Hepatocyte (in vitro differentiated cells): ENCODE data around the gene STIP1.

ENCODE experiments used
- EZH2 ChIP-seq: fragments of 200-600 bp; sonication (generic); IDR thresholded peaks from 2 replicates; pipeline ENCODE4 v1.6.1; 2016; ENCODE audit warnings: antibody characterized with exemption, mild to moderate bottlenecking, borderline replicate concordance
- TF ChIP-seq, protein P1 (sequence below): fragments of 200-600 bp; sonication (generic); IDR thresholded peaks from 2 replicates; pipeline ENCODE4 v1.5.1; 2016; ENCODE audit warnings: antibody characterized with exemption, mild to moderate bottlenecking; ENCODE audit not compliant: poor library complexity

DNA sequence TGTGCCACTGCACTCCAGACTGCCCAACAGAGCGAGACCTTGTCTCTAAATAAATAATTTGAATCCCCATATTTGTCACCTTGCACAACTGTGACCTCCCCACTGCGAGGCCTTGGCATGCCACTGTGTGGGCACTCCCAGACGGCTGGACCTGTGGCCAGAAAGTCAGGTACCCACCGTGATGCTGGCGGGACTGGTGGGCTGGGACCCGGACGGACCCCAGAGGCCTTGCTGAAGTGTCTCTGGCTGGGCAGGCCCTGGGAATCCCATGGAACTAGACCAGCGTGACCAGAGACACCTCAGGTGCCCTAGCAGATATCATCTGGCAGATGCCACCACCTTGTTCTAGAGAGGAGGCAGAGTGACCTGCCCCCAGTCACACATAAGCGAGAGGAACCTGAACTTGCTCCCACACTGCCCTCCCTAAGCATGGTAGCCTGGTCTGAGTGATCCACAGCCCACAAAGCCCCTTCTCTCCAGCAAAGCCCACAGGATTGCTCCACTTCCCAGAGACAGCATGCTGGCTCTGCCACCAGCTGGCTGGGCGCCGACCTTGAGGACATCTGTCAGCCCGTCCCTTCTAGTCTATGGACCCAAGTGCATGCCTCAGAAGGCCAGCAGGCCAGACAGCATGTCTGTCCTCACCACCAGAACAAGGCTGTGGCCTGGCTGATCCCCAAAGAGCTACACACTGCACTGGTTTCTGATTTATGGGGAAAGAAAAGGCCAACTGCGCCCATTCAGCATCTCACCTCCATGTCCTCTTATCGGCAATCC is 29.5 kb upstream of the STIP1 start:
- TF ChIP-seq, protein P1, sequence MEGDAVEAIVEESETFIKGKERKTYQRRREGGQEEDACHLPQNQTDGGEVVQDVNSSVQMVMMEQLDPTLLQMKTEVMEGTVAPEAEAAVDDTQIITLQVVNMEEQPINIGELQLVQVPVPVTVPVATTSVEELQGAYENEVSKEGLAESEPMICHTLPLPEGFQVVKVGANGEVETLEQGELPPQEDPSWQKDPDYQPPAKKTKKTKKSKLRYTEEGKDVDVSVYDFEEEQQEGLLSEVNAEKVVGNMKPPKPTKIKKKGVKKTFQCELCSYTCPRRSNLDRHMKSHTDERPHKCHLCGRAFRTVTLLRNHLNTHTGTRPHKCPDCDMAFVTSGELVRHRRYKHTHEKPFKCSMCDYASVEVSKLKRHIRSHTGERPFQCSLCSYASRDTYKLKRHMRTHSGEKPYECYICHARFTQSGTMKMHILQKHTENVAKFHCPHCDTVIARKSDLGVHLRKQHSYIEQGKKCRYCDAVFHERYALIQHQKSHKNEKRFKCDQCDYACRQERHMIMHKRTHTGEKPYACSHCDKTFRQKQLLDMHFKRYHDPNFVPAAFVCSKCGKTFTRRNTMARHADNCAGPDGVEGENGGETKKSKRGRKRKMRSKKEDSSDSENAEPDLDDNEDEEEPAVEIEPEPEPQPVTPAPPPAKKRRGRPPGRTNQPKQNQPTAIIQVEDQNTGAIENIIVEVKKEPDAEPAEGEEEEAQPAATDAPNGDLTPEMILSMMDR = no peak
- TF ChIP-seq EZH2 = no peak
